ENCODE data around the gene NUDT2.
"Not testable (repeated sequence)": the region's sequence is repeated elsewhere in the genome, so short reads cannot be mapped to it uniquely, and the experiment has no call there.

NUDT2 gene

GRCh38 chr9:34337403-34337802 is 8.0 kb downstream of the NUDT2 start:
- FAIRE-seq: no peak

- FAIRE-seq: not testable (repeated sequence)
Measured at GRCh38 chr9:34338079-34338478, 8.7 kb downstream of the NUDT2 start.

- FAIRE-seq: no peak
Measured at GRCh38 chr9:34338665-34339385, 9.5 kb downstream of the NUDT2 start.

GRCh38 chr9:34341659-34342295 is 12.4 kb downstream of the NUDT2 start:
- FAIRE-seq: no peak

GRCh38 chr9:34343090-34343489 is 13.7 kb downstream of the NUDT2 start:
- no peak for FAIRE-seq

- FAIRE-seq: no peak
Measured at GRCh38 chr9:34343605-34344004, 14.2 kb downstream of the NUDT2 start.

GRCh38 chr9:34346873-34347799 is 17.8 kb downstream of the NUDT2 start:
- FAIRE-seq: no peak

- FAIRE-seq: no peak
Measured at GRCh38 chr9:34347800-34348158, 18.4 kb downstream of the NUDT2 start.

GRCh38 chr9:34349324-34349723 is 20.0 kb downstream of the NUDT2 start:
- FAIRE-seq: no peak

- not testable (repeated sequence) for FAIRE-seq
Measured at GRCh38 chr9:34352122-34352652, 22.8 kb downstream of the NUDT2 start.

GRCh38 chr9:34352957-34353356 is 23.6 kb downstream of the NUDT2 start:
- FAIRE-seq: not testable (repeated sequence)

- FAIRE-seq: no peak
Measured at GRCh38 chr9:34362614-34363214, 33.3 kb downstream of the NUDT2 start.

- no peak for FAIRE-seq
Measured at GRCh38 chr9:34363619-34364351, 34.4 kb downstream of the NUDT2 start.

- no peak for FAIRE-seq
Measured at GRCh38 chr9:34365282-34365681, 35.9 kb downstream of the NUDT2 start.

GRCh38 chr9:34366365-34366764 is 37.0 kb downstream of the NUDT2 start:
- no peak for FAIRE-seq

GRCh38 chr9:34367751-34368410 is 38.5 kb downstream of the NUDT2 start:
- FAIRE-seq: not testable (repeated sequence)

- FAIRE-seq: not testable (repeated sequence)
Measured at GRCh38 chr9:34368796-34369195, 39.4 kb downstream of the NUDT2 start.

GRCh38 chr9:34369636-34370035 is 40.3 kb downstream of the NUDT2 start:
- no peak for FAIRE-seq

- FAIRE-seq: no peak
Measured at GRCh38 chr9:34370335-34370969, 41.1 kb downstream of the NUDT2 start.

- no peak for FAIRE-seq
Measured at GRCh38 chr9:34370970-34371880, 41.9 kb downstream of the NUDT2 start.

All from TTC549 (cell line).